ENCODE data around the gene GNAI2.
"Not testable (repeated sequence)": the region's sequence is repeated elsewhere in the genome, so short reads cannot be mapped to it uniquely, and the experiment has no call there.

Gene GNAI2

GRCh38 chr3:50278123-50278879 lies 42.3 kb downstream of the GNAI2 start:
- DNase-seq (ENCODE audit: low spot score) = peak; percentile 74

- no peak for DNase-seq (ENCODE audit: low spot score)
Observed at GRCh38 chr3:50278880-50279224, 42.8 kb downstream of the GNAI2 start, which contains the start of gene LSMEM2. Gene LSMEM2 (plus strand): TSS chr3:50279087. CDS start chr3:50279114, 27 bp downstream.

- DNase-seq (ENCODE audit: low spot score) = no peak
Observed at GRCh38 chr3:50279255-50280016, 43.4 kb downstream of the GNAI2 start.

GRCh38 chr3:50284121-50284520 lies 48.1 kb downstream of the GNAI2 start:
- not testable (repeated sequence) for DNase-seq (ENCODE audit: low spot score)

GRCh38 chr3:50286322-50287227 lies 50.6 kb downstream of the GNAI2 start:
- DNase-seq (ENCODE audit: low spot score) = no peak

GRCh38 chr3:50287262-50287661 lies 51.3 kb downstream of the GNAI2 start:
- DNase-seq (ENCODE audit: low spot score) = no peak

GRCh38 chr3:50288387-50289007 lies 52.5 kb downstream of the GNAI2 start:
- DNase-seq (ENCODE audit: low spot score) = no peak

- DNase-seq (ENCODE audit: low spot score) = no peak
Observed at GRCh38 chr3:50289130-50289529, 53.1 kb downstream of the GNAI2 start.

- no peak for DNase-seq (ENCODE audit: low spot score)
Observed at GRCh38 chr3:50290161-50290641, 54.2 kb downstream of the GNAI2 start.

- DNase-seq (ENCODE audit: low spot score) = peak; percentile 98
Observed at GRCh38 chr3:50292159-50293078, 56.4 kb downstream of the GNAI2 start, which contains the start of gene IFRD2. Gene IFRD2 (minus strand): TSS chr3:50292429. CDS start chr3:50292274, 155 bp downstream.

- no peak for DNase-seq (ENCODE audit: low spot score)
Observed at GRCh38 chr3:50293079-50293801, 57.2 kb downstream of the GNAI2 start.

- DNase-seq (ENCODE audit: low spot score) = no peak
Observed at GRCh38 chr3:50294089-50294488, 58.1 kb downstream of the GNAI2 start.

GRCh38 chr3:50294492-50295403 lies 58.7 kb downstream of the GNAI2 start:
- no peak for DNase-seq (ENCODE audit: low spot score)

- no peak for DNase-seq (ENCODE audit: low spot score)
Observed at GRCh38 chr3:50295553-50296431, 59.8 kb downstream of the GNAI2 start.

- no peak for DNase-seq (ENCODE audit: low spot score)
Observed at GRCh38 chr3:50296721-50297383, 60.8 kb downstream of the GNAI2 start.

- DNase-seq (ENCODE audit: low spot score) = no peak
Observed at GRCh38 chr3:50297384-50297775, 61.4 kb downstream of the GNAI2 start.

All from putamen (tissue), 1 donor.